Vagina (tissue), 2 donors: ENCODE data around the gene KERA. TPM values are rescaled to one million over a fixed set of nuclear protein-coding genes. Genes with fewer than 3 reads are reported as not detected.

ENCODE experiments used
- DNase-seq, 2 donors: peaks; one replicate each; pipeline ENCODE4 v3.0.0-alpha.2; 2017; ENCODE audit errors: extremely low spot score in 2 of 2
- H3K27ac ChIP-seq: fragments of 200-600 bp; sonication (generic); one replicate; pipeline ENCODE4 v1.5.1; 2019
- H3K27me3 ChIP-seq: fragments of 200-600 bp; sonication (generic); one replicate; pipeline ENCODE4 v1.5.1; 2019
- H3K36me3 ChIP-seq, 2 donors: fragments of 200-600 bp; sonication (generic); one replicate each; pipeline ENCODE4 v1.5.1; 2017 to 2019
- H3K4me1 ChIP-seq: fragments of 200-600 bp; sonication (generic); one replicate; pipeline ENCODE4 v1.5.1; 2019
- H3K4me3 ChIP-seq, 2 donors: fragments of 200-600 bp; sonication (generic); 1 replicate in 1 of 2; 2 replicates in 1 of 2; pipeline ENCODE4 v1.5.1; 2016 to 2019
- H3K9me3 ChIP-seq: fragments of 200-600 bp; sonication (generic); one replicate; pipeline ENCODE4 v1.5.1; 2019
- POLR2A ChIP-seq, 2 donors: fragments of 450-650 bp; IDR thresholded peaks; one replicate each; pipeline ENCODE4 v1.6.1; 2017; ENCODE audit warnings: antibody characterized with exemption in 2 of 2, mild to moderate bottlenecking in 2 of 2, moderate library complexity in 2 of 2
- POLR2AphosphoS5 ChIP-seq, 2 donors: sonication (generic); formaldehyde crosslinking; IDR thresholded peaks; one replicate each; pipeline ENCODE4 v1.9.0; 2017; ENCODE audit warnings: antibody characterized with exemption in 2 of 2, mild to moderate bottlenecking in 2 of 2, low read depth in 1 of 2; ENCODE audit not compliant: insufficient read depth in 1 of 2
- intact Hi-C: fragments of 100-400 bp; cut with DNase I; formaldehyde crosslinking; loops from one replicate; pipeline ENCODE4 v1.15.1; 2023
- total RNA-seq: library from RNA; depleted of rRNA; stranded (reverse); fragments of >200 nt; gene quantifications from one replicate; pipeline ENCODE4 v1.2.3, GENCODE V29; 2016
- TF ChIP-seq, protein P1 (sequence below), 3 experiments: fragments of 450-650 bp in 2 of 3; fragments of 200-600 bp in 1 of 3; sonication (generic) in 1 of 3; IDR thresholded peaks; one replicate each; pipeline ENCODE4 v1.5.1; 2017 to 2019; ENCODE audit warnings: antibody characterized with exemption in 3 of 3, mild to moderate bottlenecking in 2 of 3, moderate library complexity in 2 of 3

The KERA gene
- total RNA-seq, 1 donor from 2014 or later = not detected

DNA sequence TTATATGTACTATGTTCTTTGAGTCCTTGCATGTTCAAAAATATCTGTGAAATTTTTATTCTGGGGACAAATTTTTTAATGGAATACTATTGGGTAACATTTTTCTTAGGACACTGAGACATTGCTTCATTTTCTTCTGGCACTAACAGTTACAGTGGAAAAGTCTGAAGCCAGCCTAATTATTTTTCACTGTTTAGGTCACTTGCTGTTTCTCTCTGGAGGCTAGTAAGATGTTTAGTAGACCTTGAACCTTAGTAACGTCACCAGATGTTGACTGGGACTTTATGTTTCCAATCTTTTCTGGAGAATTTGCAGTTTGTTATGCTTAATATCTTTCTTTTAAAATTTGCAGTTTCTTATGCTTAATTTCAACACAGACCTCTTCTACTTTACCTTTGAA lies 40.8 kb downstream of the KERA start:
- H3K27me3 ChIP-seq = no peaks in the 10 kb centered on the region
- no peak overlapping the region for H3K27ac ChIP-seq
- no peak for DNase-seq
- H3K4me3 ChIP-seq = no peak overlapping the region
- H3K36me3 ChIP-seq = no peaks in the 10 kb centered on the region
- intact Hi-C loops = no loop called here
- H3K4me1 ChIP-seq = peaks cover 4% of the 10 kb centered on the region
- no peaks in the 10 kb centered on the region for H3K9me3 ChIP-seq
- TF ChIP-seq POLR2A (IDR thresholded peaks at IDR 0.05) = no peak
- no peak for TF ChIP-seq POLR2AphosphoS5 (IDR thresholded peaks at IDR 0.05; ENCODE audit: insufficient read depth in 1 of 2, low read depth in 1 of 2)
- TF ChIP-seq, protein P1, sequence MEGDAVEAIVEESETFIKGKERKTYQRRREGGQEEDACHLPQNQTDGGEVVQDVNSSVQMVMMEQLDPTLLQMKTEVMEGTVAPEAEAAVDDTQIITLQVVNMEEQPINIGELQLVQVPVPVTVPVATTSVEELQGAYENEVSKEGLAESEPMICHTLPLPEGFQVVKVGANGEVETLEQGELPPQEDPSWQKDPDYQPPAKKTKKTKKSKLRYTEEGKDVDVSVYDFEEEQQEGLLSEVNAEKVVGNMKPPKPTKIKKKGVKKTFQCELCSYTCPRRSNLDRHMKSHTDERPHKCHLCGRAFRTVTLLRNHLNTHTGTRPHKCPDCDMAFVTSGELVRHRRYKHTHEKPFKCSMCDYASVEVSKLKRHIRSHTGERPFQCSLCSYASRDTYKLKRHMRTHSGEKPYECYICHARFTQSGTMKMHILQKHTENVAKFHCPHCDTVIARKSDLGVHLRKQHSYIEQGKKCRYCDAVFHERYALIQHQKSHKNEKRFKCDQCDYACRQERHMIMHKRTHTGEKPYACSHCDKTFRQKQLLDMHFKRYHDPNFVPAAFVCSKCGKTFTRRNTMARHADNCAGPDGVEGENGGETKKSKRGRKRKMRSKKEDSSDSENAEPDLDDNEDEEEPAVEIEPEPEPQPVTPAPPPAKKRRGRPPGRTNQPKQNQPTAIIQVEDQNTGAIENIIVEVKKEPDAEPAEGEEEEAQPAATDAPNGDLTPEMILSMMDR (IDR thresholded peaks at IDR 0.05) = no peak

DNA sequence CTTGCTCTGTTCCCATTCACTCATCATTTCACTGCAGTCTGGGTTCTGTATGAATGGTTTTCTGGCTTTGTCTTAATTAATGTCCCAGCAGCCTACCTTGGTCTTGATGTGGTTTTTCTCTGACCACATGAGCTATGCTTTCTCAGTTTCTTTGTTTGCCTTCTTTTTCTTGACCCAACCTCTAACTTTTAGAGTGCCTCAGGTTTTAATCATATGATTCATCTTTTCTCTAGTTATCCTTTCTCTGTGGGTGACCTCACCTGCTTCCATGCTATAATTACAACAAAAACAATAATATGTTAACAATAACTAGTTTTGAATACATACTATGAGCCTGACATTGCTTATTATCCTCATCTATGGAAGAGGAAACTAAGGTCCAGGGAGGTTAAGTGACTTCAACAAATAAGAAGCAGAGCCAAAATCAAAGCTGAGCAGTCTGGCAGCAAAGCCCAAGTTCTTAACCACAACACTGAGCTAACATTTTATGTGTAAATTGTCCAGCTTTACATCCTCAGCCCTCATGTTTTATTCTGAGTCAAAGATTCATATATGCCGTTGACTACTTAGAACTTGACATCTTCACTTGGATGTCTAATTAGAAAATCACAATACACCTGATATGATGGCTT lies 48.4 kb downstream of the KERA start:
- TF ChIP-seq, protein P1 (IDR thresholded peaks at IDR 0.05) = no peak
- TF ChIP-seq POLR2A (IDR thresholded peaks at IDR 0.05) (no peak), POLR2AphosphoS5 (IDR thresholded peaks at IDR 0.05; ENCODE audit: insufficient read depth in 1 of 2, low read depth in 1 of 2) (no peak)
- no peak for DNase-seq
- Histone ChIP-seq H3K36me3 (no peaks in the 10 kb centered on the region), H3K4me3 (no peak overlapping the region), H3K27ac (no peak overlapping the region), H3K4me1 (no peaks in the 10 kb centered on the region), H3K27me3 (no peaks in the 10 kb centered on the region), H3K9me3 (no peaks in the 10 kb centered on the region)
- intact Hi-C loops = no loop called here

DNA sequence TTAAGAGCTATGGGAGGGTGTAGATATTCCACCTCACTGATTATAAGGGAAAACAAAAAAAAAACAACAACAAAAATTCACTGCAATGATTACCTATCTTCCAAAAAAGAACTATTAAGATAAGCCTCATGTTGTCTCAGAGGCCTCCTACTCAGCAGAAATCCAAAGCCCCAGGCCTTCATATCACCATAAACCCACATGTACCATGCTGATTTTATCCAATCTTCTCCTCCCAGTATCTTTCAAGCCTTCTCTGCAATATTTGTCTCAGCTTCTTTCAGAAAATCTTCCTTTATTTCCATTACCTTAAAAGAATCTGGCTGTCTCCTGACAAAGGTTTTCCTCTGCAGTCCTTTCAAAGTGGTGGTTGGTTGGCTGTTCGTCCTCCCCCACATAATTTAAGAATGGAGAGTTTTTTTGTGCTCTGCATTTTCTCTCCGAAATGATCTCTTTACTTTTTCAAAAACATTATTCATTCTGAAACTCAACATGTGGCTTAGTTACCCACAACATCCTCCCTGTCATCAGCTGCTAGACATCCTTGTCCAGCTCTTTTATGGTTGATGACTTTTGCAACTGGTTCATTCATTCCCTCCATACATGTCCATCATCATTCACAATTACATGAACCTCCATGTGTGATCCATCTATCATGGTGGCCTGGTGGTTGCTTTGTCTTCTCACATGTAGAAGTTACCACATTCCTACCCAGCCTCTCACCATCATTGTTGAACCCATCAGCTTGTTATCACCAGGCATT lies 50.1 kb downstream of the KERA start:
- H3K36me3 ChIP-seq = no peaks in the 10 kb centered on the region
- H3K4me1 ChIP-seq = no peaks in the 10 kb centered on the region
- H3K4me3 ChIP-seq = no peak overlapping the region
- H3K27me3 ChIP-seq = no peaks in the 10 kb centered on the region
- intact Hi-C loops = no loop called here
- H3K9me3 ChIP-seq = no peaks in the 10 kb centered on the region
- no peak for DNase-seq
- TF ChIP-seq, protein P1 (IDR thresholded peaks at IDR 0.05) = no peak
- TF ChIP-seq POLR2A (IDR thresholded peaks at IDR 0.05) = no peak
- TF ChIP-seq POLR2AphosphoS5 (IDR thresholded peaks at IDR 0.05; ENCODE audit: insufficient read depth in 1 of 2, low read depth in 1 of 2) = no peak
- H3K27ac ChIP-seq = no peak overlapping the region

DNA sequence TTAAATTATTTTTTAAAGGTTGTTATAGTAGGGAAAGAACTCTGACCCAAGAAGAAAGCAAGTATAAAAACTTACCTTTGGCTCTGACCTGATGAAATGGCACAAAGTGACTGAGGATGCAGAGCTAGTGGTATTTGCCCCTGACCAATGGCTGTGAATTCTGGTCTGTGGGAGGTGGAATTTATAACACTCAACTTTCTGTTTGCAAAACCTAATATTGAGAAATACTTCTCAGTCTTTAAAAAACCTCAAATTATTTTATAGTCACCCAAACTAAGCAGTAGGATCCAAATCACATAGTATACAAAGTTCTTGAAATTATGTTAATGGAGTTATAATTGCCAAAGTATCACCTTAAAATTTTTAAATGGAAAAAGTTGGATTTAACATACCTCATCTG lies 53.0 kb downstream of the KERA start, which contains the start of gene EPYC:
Gene EPYC, minus strand, starts transcription at position 101 of the 400 bp plus-strand sequence. CDS start 2,407 bp downstream, outside the sequence.
- TF ChIP-seq POLR2A (IDR thresholded peaks at IDR 0.05) (no peak), POLR2AphosphoS5 (IDR thresholded peaks at IDR 0.05; ENCODE audit: insufficient read depth in 1 of 2, low read depth in 1 of 2) (no peak)
- TF ChIP-seq, protein P1 (IDR thresholded peaks at IDR 0.05) = no peak

DNA sequence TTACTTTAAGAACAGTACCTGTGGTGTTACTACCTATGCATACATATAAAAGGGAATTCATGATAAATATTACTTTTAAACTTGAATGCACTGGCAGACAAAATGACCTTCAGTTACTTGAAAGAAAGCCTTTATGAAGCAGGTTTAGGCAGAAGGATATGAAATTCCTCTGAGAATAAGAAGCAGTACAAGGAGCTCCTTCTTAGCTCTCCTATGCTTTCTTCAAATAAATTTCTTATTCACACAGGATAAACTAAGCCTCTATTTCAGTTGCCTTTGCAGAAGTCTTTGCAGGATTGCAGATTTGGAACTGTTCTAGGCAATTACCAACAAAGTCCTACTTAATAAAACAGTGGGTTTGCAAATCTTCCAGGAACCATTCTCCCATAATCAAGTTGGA lies 54.1 kb downstream of the KERA start:
- H3K36me3 ChIP-seq = no peaks in the 10 kb centered on the region
- no peak overlapping the region for H3K4me3 ChIP-seq
- intact Hi-C loops = no loop called here
- no peaks in the 10 kb centered on the region for H3K27me3 ChIP-seq
- no peak for DNase-seq
- no peaks in the 10 kb centered on the region for H3K9me3 ChIP-seq
- no peaks in the 10 kb centered on the region for H3K4me1 ChIP-seq
- TF ChIP-seq, protein P1 (IDR thresholded peaks at IDR 0.05) = no peak
- TF ChIP-seq POLR2A (IDR thresholded peaks at IDR 0.05) (no peak), POLR2AphosphoS5 (IDR thresholded peaks at IDR 0.05; ENCODE audit: insufficient read depth in 1 of 2, low read depth in 1 of 2) (no peak)
- H3K27ac ChIP-seq = no peak overlapping the region

More for the DNA sequence above, 53.0 kb downstream of the KERA start, which contains the start of gene EPYC:
- no peak for DNase-seq
- Histone ChIP-seq H3K27me3 (no peaks in the 10 kb centered on the region), H3K9me3 (no peaks in the 10 kb centered on the region), H3K4me3 (no peak within 1 kb of the TSS), H3K4me1 (no peaks in the 10 kb centered on the region), H3K36me3 (no peaks in the 10 kb centered on the region), H3K27ac (no peak within 1 kb of the TSS)
- intact Hi-C loops = no loop called here
